ENCODE data around the gene MMP24. TPM values are rescaled to one million over a fixed set of nuclear protein-coding genes. Genes with fewer than 3 reads are reported as not detected.

Gene MMP24
- total and polyA plus RNA-seq, 2 of the 13 experiments (the other 11 are each of a cell fraction or from before 2014, with no cell fraction given) = 0.29 to 0.35 TPM

DNA sequence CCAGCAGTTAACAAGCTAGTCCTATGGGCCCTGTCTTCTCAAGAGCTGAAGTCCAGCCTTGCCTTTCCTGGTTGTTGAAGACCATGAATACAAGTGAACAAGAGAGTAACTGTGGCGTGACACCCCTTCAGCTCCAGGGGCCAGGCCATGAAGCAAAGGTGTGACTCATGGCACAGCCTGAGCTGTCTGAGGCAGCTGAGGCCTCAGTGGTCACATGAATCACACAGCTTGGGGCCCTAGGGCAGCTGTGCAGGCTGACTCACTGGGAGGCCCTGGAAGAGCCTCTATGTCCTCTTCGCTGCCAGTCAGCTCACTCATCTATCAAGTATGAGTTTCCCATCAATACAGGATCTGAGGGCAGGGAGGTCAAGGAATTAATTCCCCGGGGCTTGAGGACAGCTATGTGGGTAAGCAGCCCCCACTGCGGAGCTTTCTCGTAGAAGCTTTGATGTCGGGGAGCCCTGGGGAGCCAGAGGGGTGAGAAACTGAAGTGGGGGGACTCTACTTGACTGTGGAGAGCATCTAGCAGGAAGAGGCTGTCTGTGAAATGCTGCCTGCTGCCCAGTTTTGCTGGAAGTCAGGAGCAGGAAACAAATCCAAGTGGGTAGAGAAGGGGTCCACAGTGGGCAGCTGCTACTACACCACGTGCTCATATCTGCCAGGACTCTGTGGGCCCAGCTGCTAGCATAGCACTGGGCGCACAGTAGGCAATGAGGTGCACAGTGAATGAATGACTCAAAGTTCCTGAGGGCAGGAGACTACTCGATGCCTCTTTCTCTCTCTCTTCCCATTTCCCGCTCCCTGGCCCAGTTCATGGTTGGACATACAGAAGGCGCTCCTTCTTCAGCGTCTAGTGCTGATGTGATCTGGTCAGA is 79.4 kb downstream of the MMP24 start (continued):
- TF ChIP-seq ZBTB42 (CRISPR knock-in tag; IDR thresholded peaks at IDR 0.05) (no peak), ZNF44 (CRISPR knock-in tag; IDR thresholded peaks at IDR 0.05) (no peak), ZNF788 (CRISPR knock-in tag; IDR thresholded peaks at IDR 0.05; ENCODE audit: borderline replicate concordance) (no peak), ZNF773 (CRISPR knock-in tag; IDR thresholded peaks at IDR 0.05; ENCODE audit: borderline replicate concordance) (no peak), XBP1 (CRISPR knock-in tag; IDR thresholded peaks at IDR 0.05) (no peak), HOXD1 (CRISPR knock-in tag; IDR thresholded peaks at IDR 0.05) (no peak), ZNF75D (CRISPR knock-in tag; IDR thresholded peaks at IDR 0.05; ENCODE audit: borderline replicate concordance) (no peak), ZBTB21 (CRISPR knock-in tag; IDR thresholded peaks at IDR 0.05) (peak; percentile 65; the same call in 1 of the 2 replicates), ZNF530 (CRISPR knock-in tag; IDR thresholded peaks at IDR 0.05; ENCODE audit: low read depth) (no peak), ZC3H13 (CRISPR knock-in tag; IDR thresholded peaks at IDR 0.05) (no peak), ZFY (CRISPR knock-in tag; IDR thresholded peaks at IDR 0.05) (peak; percentile 54; the same call in 1 of the 2 replicates), SALL1 (CRISPR knock-in tag; IDR thresholded peaks at IDR 0.05) (peak; percentile 79; the same call in 1 of the 2 replicates), ZNF615 (CRISPR knock-in tag; IDR thresholded peaks at IDR 0.05; ENCODE audit: borderline replicate concordance) (no peak), NONO (IDR thresholded peaks at IDR 0.05) (no peak), NONO (CRISPR knock-in tag; conservative IDR thresholded peaks at IDR 0.05) (0 out of 2 replicates have a peak, but pooled peaks have one; percentile 1), ZBTB7B (CRISPR knock-in tag; IDR thresholded peaks at IDR 0.05) (0 out of 2 replicates have a peak, but pooled peaks have one; percentile 35), GATAD2A (CRISPR knock-in tag; IDR thresholded peaks at IDR 0.05) (peak; percentile 94)
- TF ChIP-seq, protein P1, sequence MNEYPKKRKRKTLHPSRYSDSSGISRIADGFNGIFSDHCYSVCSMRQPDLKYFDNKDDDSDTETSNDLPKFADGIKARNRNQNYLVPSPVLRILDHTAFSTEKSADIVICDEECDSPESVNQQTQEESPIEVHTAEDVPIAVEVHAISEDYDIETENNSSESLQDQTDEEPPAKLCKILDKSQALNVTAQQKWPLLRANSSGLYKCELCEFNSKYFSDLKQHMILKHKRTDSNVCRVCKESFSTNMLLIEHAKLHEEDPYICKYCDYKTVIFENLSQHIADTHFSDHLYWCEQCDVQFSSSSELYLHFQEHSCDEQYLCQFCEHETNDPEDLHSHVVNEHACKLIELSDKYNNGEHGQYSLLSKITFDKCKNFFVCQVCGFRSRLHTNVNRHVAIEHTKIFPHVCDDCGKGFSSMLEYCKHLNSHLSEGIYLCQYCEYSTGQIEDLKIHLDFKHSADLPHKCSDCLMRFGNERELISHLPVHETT (CRISPR knock-in tag; conservative IDR thresholded peaks at IDR 0.05) = no peak
- TF ChIP-seq, protein P2, sequence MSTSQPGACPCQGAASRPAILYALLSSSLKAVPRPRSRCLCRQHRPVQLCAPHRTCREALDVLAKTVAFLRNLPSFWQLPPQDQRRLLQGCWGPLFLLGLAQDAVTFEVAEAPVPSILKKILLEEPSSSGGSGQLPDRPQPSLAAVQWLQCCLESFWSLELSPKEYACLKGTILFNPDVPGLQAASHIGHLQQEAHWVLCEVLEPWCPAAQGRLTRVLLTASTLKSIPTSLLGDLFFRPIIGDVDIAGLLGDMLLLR (CRISPR knock-in tag; IDR thresholded peaks at IDR 0.05) = no peak
- TF ChIP-seq, protein P3, sequence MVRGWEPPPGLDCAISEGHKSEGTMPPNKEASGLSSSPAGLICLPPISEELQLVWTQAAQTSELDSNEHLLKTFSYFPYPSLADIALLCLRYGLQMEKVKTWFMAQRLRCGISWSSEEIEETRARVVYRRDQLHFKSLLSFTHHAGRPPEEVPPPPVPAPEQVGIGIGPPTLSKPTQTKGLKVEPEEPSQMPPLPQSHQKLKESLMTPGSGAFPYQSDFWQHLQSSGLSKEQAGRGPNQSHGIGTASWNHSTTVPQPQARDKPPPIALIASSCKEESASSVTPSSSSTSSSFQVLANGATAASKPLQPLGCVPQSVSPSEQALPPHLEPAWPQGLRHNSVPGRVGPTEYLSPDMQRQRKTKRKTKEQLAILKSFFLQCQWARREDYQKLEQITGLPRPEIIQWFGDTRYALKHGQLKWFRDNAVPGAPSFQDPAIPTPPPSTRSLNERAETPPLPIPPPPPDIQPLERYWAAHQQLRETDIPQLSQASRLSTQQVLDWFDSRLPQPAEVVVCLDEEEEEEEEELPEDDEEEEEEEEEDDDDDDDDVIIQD (CRISPR knock-in tag; IDR thresholded peaks at IDR 0.05; ENCODE audit: low read depth) = no peak; the same call in 1 of the 2 replicates
- TF ChIP-seq, protein P4, sequence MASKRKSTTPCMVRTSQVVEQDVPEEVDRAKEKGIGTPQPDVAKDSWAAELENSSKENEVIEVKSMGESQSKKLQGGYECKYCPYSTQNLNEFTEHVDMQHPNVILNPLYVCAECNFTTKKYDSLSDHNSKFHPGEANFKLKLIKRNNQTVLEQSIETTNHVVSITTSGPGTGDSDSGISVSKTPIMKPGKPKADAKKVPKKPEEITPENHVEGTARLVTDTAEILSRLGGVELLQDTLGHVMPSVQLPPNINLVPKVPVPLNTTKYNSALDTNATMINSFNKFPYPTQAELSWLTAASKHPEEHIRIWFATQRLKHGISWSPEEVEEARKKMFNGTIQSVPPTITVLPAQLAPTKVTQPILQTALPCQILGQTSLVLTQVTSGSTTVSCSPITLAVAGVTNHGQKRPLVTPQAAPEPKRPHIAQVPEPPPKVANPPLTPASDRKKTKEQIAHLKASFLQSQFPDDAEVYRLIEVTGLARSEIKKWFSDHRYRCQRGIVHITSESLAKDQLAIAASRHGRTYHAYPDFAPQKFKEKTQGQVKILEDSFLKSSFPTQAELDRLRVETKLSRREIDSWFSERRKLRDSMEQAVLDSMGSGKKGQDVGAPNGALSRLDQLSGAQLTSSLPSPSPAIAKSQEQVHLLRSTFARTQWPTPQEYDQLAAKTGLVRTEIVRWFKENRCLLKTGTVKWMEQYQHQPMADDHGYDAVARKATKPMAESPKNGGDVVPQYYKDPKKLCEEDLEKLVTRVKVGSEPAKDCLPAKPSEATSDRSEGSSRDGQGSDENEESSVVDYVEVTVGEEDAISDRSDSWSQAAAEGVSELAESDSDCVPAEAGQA (IDR thresholded peaks at IDR 0.05; ENCODE audit: low read depth) = peak; percentile 66; the same call in 1 of the 2 replicates
- TF ChIP-seq, protein P4 (CRISPR knock-in tag; IDR thresholded peaks at IDR 0.05; ENCODE audit: borderline replicate concordance) = no peak

Data from HepG2 (cell line).